SU-DHL-6 (cell line): ENCODE data around the gene CTXND1.

ENCODE experiments used
- H2AFZ ChIP-seq: fragments of 200-600 bp; sonication (generic); 2 replicates; pipeline ENCODE4 v1.6.1; 2014; ENCODE audit warnings: low read depth, mild to moderate bottlenecking, moderate library complexity, mixed read lengths, antibody characterized with exemption, low read length; ENCODE audit not compliant: severe bottlenecking
- H3F3A ChIP-seq: fragments of 200-600 bp; shearing (Covaris generic); 2 replicates; pipeline ENCODE4 v1.6.0; 2016; ENCODE audit warnings: antibody characterized with exemption, mild to moderate bottlenecking; ENCODE audit not compliant: insufficient read depth
- H3K27ac ChIP-seq: fragments of 200-600 bp; sonication (generic); 2 replicates; pipeline ENCODE4 v1.5.1; 2016; ENCODE audit warnings: low read depth, mild to moderate bottlenecking, low read length, moderate library complexity, mixed read lengths
- H3K27me3 ChIP-seq: fragments of 200-600 bp; sonication (generic), shearing (Covaris generic); 2 replicates; pipeline ENCODE4 v1.6.0; 2014; ENCODE audit warnings: mild to moderate bottlenecking, low read length
- H3K36me3 ChIP-seq: fragments of 200-600 bp; sonication (generic); 2 replicates; pipeline ENCODE4 v1.6.1; 2014; ENCODE audit warnings: mild to moderate bottlenecking, low read length, mixed read lengths
- H3K4me2 ChIP-seq: fragments of 300-600, 200-600 bp; shearing (Covaris generic), sonication (generic); 2 replicates; pipeline ENCODE4 v1.6.0; 2014; ENCODE audit warnings: low read length, low read depth, mild to moderate bottlenecking; ENCODE audit not compliant: poor library complexity, severe bottlenecking
- H3K4me3 ChIP-seq: fragments of 200-600 bp; sonication (generic); 2 replicates; pipeline ENCODE4 v1.5.1; 2014; ENCODE audit warnings: antibody characterized with exemption, low read length, mild to moderate bottlenecking, mixed read lengths; ENCODE audit not compliant: insufficient read depth, poor library complexity, severe bottlenecking
- H3K79me2 ChIP-seq: fragments of 200-600 bp; sonication (generic); 2 replicates; pipeline ENCODE4 v1.6.1; 2014; ENCODE audit warnings: mild to moderate bottlenecking, low read length, moderate library complexity; ENCODE audit not compliant: insufficient read depth
- H3K9ac ChIP-seq: fragments of 200-600 bp; sonication (generic); 2 replicates; pipeline ENCODE4 v1.7.0; 2014; ENCODE audit warnings: mild to moderate bottlenecking, low read length
- H3K9me2 ChIP-seq: fragments of 200-600 bp; sonication (generic); replicated peaks from 2 replicates; pipeline ENCODE4 v1.6.1; 2014; ENCODE audit warnings: low read length; ENCODE audit not compliant: insufficient read depth
- H3K9me3 ChIP-seq: fragments of 200-600 bp; sonication (generic); 2 replicates; pipeline ENCODE4 v1.6.1; 2014; ENCODE audit warnings: low read length, mixed read lengths; ENCODE audit not compliant: insufficient read depth
- H4K20me1 ChIP-seq: fragments of 200-600 bp; sonication (generic); 2 replicates; pipeline ENCODE4 v1.6.1; 2014; ENCODE audit warnings: low read depth, mild to moderate bottlenecking, antibody characterized with exemption, low read length, moderate library complexity, mixed read lengths
- CTCF ChIP-seq: fragments of 200-600 bp; sonication (generic); IDR thresholded peaks from one replicate; pipeline ENCODE4 v1.5.1; 2017; ENCODE audit warnings: antibody characterized with exemption, mild to moderate bottlenecking, low read length, moderate library complexity; ENCODE audit not compliant: insufficient read depth, poor library complexity, severe bottlenecking
- EZH2phosphoT487 ChIP-seq: fragments of 200-600 bp; sonication (generic), shearing (Covaris generic); conservative IDR thresholded peaks from 2 replicates; pipeline ENCODE4 v1.6.1; 2018; ENCODE audit warnings: mild to moderate bottlenecking, antibody characterized with exemption, low read length, moderate library complexity, mixed read lengths

Gene CTXND1

GRCh38 chr15:80191897-80192595 is 60.0 kb downstream of the CTXND1 start:
- Histone ChIP-seq H3K79me2 (no peaks in the 10 kb centered on the region), H2AFZ (no peak overlapping the region), H3K27ac (no peak overlapping the region), H3K9me3 (no peaks in the 10 kb centered on the region), H3K4me3 (no peak overlapping the region), H3K36me3 (no peaks in the 10 kb centered on the region), H3K4me2 (no peak overlapping the region), H3K27me3 (no peaks in the 10 kb centered on the region), H3K9me2 (no peaks in the 10 kb centered on the region), H3F3A (no peaks in the 10 kb centered on the region), H3K9ac (no peak overlapping the region), H4K20me1 (no peaks in the 10 kb centered on the region)
- TF ChIP-seq CTCF (no peak), EZH2phosphoT487 (no peak)

- H3K36me3 ChIP-seq: no peaks in the 10 kb centered on the region
- no peak for TF ChIP-seq CTCF
- TF ChIP-seq EZH2phosphoT487: no peak
Observed at GRCh38 chr15:80191198-80191597, 60.8 kb downstream of the CTXND1 start.

GRCh38 chr15:80188251-80188650 is 63.8 kb downstream of the CTXND1 start:
- Histone ChIP-seq H3K9me2 (no peaks in the 10 kb centered on the region), H3F3A (no peaks in the 10 kb centered on the region), H3K9ac (no peak overlapping the region), H2AFZ (no peak overlapping the region), H3K36me3 (no peaks in the 10 kb centered on the region), H3K79me2 (no peaks in the 10 kb centered on the region), H4K20me1 (no peaks in the 10 kb centered on the region), H3K27ac (no peak overlapping the region), H3K9me3 (no peaks in the 10 kb centered on the region), H3K4me3 (no peak overlapping the region), H3K4me2 (no peak overlapping the region), H3K27me3 (no peaks in the 10 kb centered on the region)
- no peak for TF ChIP-seq CTCF
- no peak for TF ChIP-seq EZH2phosphoT487

More at GRCh38 chr15:80191198-80191597, 60.8 kb downstream of the CTXND1 start:
- Histone ChIP-seq H3K9ac (no peak overlapping the region), H3K9me3 (no peaks in the 10 kb centered on the region), H4K20me1 (no peaks in the 10 kb centered on the region), H3K79me2 (no peaks in the 10 kb centered on the region), H3K27me3 (no peaks in the 10 kb centered on the region), H2AFZ (no peak overlapping the region), H3F3A (no peaks in the 10 kb centered on the region), H3K4me2 (no peak overlapping the region), H3K9me2 (no peaks in the 10 kb centered on the region), H3K4me3 (no peak overlapping the region), H3K27ac (no peak overlapping the region)
